Measurements from ENCODE around the gene PCP2. TPM values are rescaled to one million over a fixed set of nuclear protein-coding genes. Genes with fewer than 3 reads are reported as not detected.

Gene PCP2
- total and polyA plus RNA-seq, 2 experiments from 2014 or later = not detected

DNA sequence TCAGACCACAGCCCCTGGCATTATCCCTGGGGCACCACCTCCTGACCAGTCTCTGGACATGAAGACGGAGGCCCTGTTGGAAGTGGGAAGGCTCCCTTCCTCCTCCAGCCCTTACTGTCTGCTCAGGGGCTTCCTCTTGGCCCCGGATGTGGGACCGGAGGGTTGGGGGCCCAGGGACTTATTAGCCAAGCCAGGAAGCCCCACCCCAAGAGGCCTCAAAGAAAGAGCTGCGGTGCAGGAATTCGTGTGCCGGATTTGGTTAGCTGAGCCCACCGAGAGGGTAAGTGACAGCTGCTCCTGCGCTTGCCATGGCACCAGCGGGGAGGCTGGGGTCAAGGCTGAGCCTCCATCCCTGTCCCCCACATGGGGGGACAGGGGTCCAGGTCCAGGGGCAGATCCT lies 35.3 kb upstream of the PCP2 start, which contains the start of gene RETN:
RETN (plus strand) TSS at position 208 of the 400 bp plus-strand sequence. CDS start 278 bp downstream, outside the sequence.
- Histone ChIP-seq H3K4me2 (ENCODE audit: unreplicated experiment) (no peak within 1 kb of the TSS), H3K9ac (no peak within 1 kb of the TSS), H3K4me3 (no peak within 1 kb of the TSS), H2AFZ (no peak within 1 kb of the TSS), H3K9me2 (ENCODE audit: insufficient read depth) (no peaks in the 10 kb centered on the region), H3F3A (ENCODE audit: insufficient read depth) (no peaks in the 10 kb centered on the region), H3K9me3 (ENCODE audit: low read depth) (no peaks in the 10 kb centered on the region), H3K27ac (no peak within 1 kb of the TSS), H3K4me1 (ENCODE audit: insufficient read depth) (no peaks in the 10 kb centered on the region), H3K79me2 (ENCODE audit: insufficient read depth) (no peaks in the 10 kb centered on the region), H4K20me1 (ENCODE audit: insufficient read depth) (no peaks in the 10 kb centered on the region), H3K27me3 (replicated peaks; ENCODE audit: insufficient read depth) (peaks cover 6% of the 10 kb centered on the region), H3K36me3 (ENCODE audit: low read depth) (no peaks in the 10 kb centered on the region)
- no peak for TF ChIP-seq EZH2phosphoT487 (IDR thresholded peaks at IDR 0.05; ENCODE audit: insufficient read depth, low read depth)
- no peak for TF ChIP-seq EZH2 (IDR thresholded peaks at IDR 0.05; ENCODE audit: insufficient read depth, poor library complexity, severe bottlenecking)
- WGBS, 2 experiments (ENCODE audit: low coverage in 1 of 2, low lambda C conversion rate in 2 of 2, missing lambda C conversion rate in 2 of 2) = 58 to 59% methylated on average over 7 to 9 of the region's 9 CpGs
- DNase-seq = no peak
- in situ Hi-C loops (cut with MboI) = no loop called here

DNA sequence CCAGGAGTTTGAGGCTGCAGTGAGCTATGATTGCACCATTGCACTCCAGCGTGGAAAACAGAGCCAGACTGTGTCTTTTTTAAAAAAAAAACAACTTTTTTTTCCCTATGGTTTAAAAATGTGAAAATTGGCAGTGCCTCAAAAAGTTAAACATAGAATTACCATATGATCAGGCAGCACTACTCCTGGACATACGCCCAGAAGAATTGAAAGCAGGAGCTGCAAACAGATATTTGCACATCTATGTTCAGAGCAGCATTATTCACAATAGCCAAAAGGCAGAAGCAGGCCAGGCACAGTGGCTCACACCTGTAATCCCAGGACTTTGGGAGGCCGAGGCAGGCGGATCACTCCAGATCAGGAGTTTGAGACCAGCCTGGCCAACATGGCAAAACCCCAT lies 31.6 kb upstream of the PCP2 start:
- WGBS, 2 experiments (ENCODE audit: low coverage in 1 of 2, low lambda C conversion rate in 2 of 2, missing lambda C conversion rate in 2 of 2) = 11 to 16% methylated on average over 4 of the region's 4 CpGs
- H3K9me3 ChIP-seq (ENCODE audit: low read depth) = no peaks in the 10 kb centered on the region
- H3K9me2 ChIP-seq (ENCODE audit: insufficient read depth) = no peaks in the 10 kb centered on the region

DNA sequence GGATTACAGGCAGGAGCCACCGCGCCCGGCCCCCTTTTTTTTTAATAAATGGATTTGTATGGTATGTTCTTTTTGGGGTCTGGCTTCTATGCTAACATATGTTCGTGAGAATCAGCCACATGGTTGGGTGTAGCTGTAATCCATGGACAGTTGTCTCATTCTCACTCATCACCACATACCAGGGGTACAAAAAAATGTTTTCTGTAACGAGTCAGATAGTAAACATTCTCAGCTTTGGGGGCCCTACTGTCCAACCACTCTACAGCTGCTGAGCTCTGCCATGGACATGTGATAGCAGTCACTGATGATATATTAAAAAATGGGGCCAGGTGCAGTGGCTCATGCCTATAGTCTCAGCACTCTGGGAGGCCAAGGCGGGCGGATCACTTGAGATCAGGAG lies 30.2 kb upstream of the PCP2 start:
- no peak overlapping the region for H2AFZ ChIP-seq
- H3K9me2 ChIP-seq (ENCODE audit: insufficient read depth) = no peaks in the 10 kb centered on the region
- no peak overlapping the region for H3K27ac ChIP-seq
- H3K9me3 ChIP-seq (ENCODE audit: low read depth) = no peaks in the 10 kb centered on the region
- H3F3A ChIP-seq (ENCODE audit: insufficient read depth) = no peaks in the 10 kb centered on the region
- 11 to 13% methylated on average over 7 of the region's 7 CpGs for WGBS, 2 experiments (ENCODE audit: low coverage in 1 of 2, low lambda C conversion rate in 2 of 2, missing lambda C conversion rate in 2 of 2)
- no peaks in the 10 kb centered on the region for H3K4me1 ChIP-seq (ENCODE audit: insufficient read depth)
- peaks cover 21% of the 10 kb centered on the region for H3K27me3 ChIP-seq (replicated peaks; ENCODE audit: insufficient read depth)
- in situ Hi-C loops (cut with MboI) = no loop called here
- H3K79me2 ChIP-seq (ENCODE audit: insufficient read depth) = no peaks in the 10 kb centered on the region
- no peak for TF ChIP-seq EZH2 (IDR thresholded peaks at IDR 0.05; ENCODE audit: insufficient read depth, poor library complexity, severe bottlenecking)
- no peak for TF ChIP-seq EZH2phosphoT487 (IDR thresholded peaks at IDR 0.05; ENCODE audit: insufficient read depth, low read depth)
- no peak overlapping the region for H3K4me2 ChIP-seq (ENCODE audit: unreplicated experiment)
- H3K4me3 ChIP-seq = no peak overlapping the region
- H3K9ac ChIP-seq = no peak overlapping the region
- DNase-seq = peak; percentile 9
- no peaks in the 10 kb centered on the region for H4K20me1 ChIP-seq (ENCODE audit: insufficient read depth)
- no peaks in the 10 kb centered on the region for H3K36me3 ChIP-seq (ENCODE audit: low read depth)

More for the DNA sequence above, 31.6 kb upstream of the PCP2 start:
- H3K79me2 ChIP-seq (ENCODE audit: insufficient read depth) = no peaks in the 10 kb centered on the region
- H3K4me3 ChIP-seq = no peak overlapping the region
- no peak overlapping the region for H3K4me2 ChIP-seq (ENCODE audit: unreplicated experiment)
- no peaks in the 10 kb centered on the region for H4K20me1 ChIP-seq (ENCODE audit: insufficient read depth)
- peak; percentile 26 for DNase-seq
- H3K4me1 ChIP-seq (ENCODE audit: insufficient read depth) = no peaks in the 10 kb centered on the region
- H3K36me3 ChIP-seq (ENCODE audit: low read depth) = no peaks in the 10 kb centered on the region
- H3K27me3 ChIP-seq (replicated peaks; ENCODE audit: insufficient read depth) = peaks cover 13% of the 10 kb centered on the region
- in situ Hi-C loops (cut with MboI) = no loop called here
- no peak overlapping the region for H3K27ac ChIP-seq
- H3F3A ChIP-seq (ENCODE audit: insufficient read depth) = no peaks in the 10 kb centered on the region
- H2AFZ ChIP-seq = no peak overlapping the region
- no peak overlapping the region for H3K9ac ChIP-seq
- no peak for TF ChIP-seq EZH2 (IDR thresholded peaks at IDR 0.05; ENCODE audit: insufficient read depth, poor library complexity, severe bottlenecking)
- TF ChIP-seq EZH2phosphoT487 (IDR thresholded peaks at IDR 0.05; ENCODE audit: insufficient read depth, low read depth) = no peak

DNA sequence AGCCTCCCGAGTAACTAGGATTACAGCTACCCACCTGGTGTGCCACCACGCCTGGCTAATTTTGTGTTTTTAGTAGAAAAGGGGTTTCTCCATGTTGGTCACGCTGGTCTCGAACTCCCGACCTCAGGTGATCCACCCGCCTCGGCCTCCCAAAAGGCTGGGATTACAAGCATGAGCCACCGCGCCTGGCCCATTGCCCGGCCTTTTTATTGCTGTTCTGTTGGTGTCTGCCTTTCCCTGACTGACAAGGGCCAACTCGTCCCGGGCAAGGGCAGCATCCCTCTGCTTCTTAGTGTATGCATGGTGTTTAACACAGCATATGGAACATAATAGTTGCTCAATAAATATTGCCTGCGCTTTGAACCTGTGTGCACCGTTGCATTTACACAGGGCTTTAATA lies 29.1 kb upstream of the PCP2 start:
- H3K4me3 ChIP-seq = no peak overlapping the region
- H3K9ac ChIP-seq = no peak overlapping the region
- no peaks in the 10 kb centered on the region for H3K79me2 ChIP-seq (ENCODE audit: insufficient read depth)
- 46 to 53% methylated on average over 14 of the region's 14 CpGs for WGBS, 2 experiments (ENCODE audit: low coverage in 1 of 2, low lambda C conversion rate in 2 of 2, missing lambda C conversion rate in 2 of 2)
- H4K20me1 ChIP-seq (ENCODE audit: insufficient read depth) = no peaks in the 10 kb centered on the region
- H3K9me2 ChIP-seq (ENCODE audit: insufficient read depth) = no peaks in the 10 kb centered on the region
- H3K4me1 ChIP-seq (ENCODE audit: insufficient read depth) = no peaks in the 10 kb centered on the region
- no peaks in the 10 kb centered on the region for H3K36me3 ChIP-seq (ENCODE audit: low read depth)
- peaks cover 27% of the 10 kb centered on the region for H3K27me3 ChIP-seq (replicated peaks; ENCODE audit: insufficient read depth)
- in situ Hi-C loops (cut with MboI) = no loop called here
- H2AFZ ChIP-seq = no peak overlapping the region
- TF ChIP-seq EZH2phosphoT487 (IDR thresholded peaks at IDR 0.05; ENCODE audit: insufficient read depth, low read depth) (no peak), EZH2 (IDR thresholded peaks at IDR 0.05; ENCODE audit: insufficient read depth, poor library complexity, severe bottlenecking) (no peak)
- H3K27ac ChIP-seq = no peak overlapping the region
- no peak overlapping the region for H3K4me2 ChIP-seq (ENCODE audit: unreplicated experiment)
- no peaks in the 10 kb centered on the region for H3K9me3 ChIP-seq (ENCODE audit: low read depth)
- no peak for DNase-seq
- no peaks in the 10 kb centered on the region for H3F3A ChIP-seq (ENCODE audit: insufficient read depth)

Data from GM23248 (cell line).